GM19193 (cell line): ENCODE data around the gene ATXN1.

Experiments
- POLR2A ChIP-seq: IDR thresholded peaks from 4 replicates; pipeline ENCODE4 v1.6.1; 2011; ENCODE audit not compliant: insufficient read depth, insufficient read length; ENCODE audit errors: extremely low read depth

Gene ATXN1

DNA sequence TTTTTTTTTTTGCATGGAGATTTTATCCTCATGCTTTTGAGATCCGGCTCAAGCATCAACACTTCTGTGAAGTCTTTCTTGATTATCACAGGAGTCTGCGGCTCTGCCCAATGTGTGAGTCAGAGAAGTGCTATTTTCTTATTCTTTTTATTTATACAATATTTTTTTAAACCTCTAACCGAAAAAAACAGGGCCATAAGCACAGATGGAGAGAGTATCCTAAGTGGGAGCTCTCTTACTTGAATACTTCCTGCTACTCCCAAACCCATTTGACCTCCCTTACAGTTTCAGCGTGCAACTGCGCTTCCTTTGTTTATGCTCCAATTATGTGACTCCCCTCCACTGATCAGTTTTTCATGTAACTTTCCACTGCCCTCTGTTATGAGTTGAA is 8.7 kb upstream of the ATXN1 start:
- no peak for TF ChIP-seq POLR2A

DNA sequence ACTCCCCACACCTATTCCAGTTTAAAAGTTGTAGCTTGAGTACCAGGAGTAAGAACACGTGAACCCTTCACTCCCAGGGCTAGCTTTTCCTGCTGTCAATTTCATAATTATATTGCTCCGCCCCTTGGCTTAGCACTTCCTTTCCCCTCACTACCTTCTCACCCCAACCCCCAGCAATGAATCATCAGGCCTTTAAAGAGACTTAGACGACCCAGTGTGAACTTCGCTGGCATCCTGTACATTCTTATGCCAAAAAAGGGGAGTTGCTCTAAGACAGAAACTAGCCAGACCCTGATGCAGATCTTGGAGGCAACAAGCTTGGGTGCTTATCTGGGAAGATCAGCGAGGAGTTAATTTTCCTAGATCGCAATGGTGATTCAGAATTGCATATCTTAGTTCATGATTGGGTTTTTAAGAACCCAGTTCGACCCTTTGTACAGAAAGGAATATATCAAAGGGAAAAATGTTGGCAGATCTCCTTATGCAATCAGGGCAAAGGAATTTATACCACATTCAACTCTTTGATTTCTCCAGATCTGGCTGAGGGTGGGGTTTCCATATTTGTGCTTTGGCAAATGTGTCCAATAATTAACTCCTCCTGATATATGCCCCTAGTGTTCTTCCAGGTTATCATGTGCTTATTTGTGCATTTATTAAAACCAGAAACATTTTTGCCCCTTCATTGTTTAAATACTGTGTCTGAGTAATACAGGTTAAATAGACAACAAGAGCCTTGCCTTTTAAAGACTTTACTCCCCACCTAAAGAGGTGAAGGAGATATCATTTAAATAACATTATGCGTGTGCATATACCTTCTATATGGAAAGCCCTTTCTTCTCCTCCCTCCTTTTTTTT is 8.1 kb upstream of the ATXN1 start:
- TF ChIP-seq POLR2A, result no peak

DNA sequence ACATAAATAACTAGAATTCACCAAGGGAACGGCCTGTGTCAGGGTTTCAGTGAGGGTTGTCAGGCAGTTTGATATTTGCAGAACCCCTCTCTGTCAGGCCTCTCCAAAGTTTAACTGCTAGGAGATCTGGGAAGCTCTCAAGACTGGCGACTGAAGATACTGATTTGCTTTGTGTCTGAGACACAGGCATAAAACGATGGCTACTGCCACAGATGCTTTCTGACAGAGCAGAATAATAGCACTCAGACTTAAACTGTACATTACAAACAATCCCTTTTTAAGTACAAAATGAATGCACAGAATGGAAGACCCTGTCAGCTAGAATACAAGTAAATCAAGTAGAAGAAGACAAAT is 7.2 kb upstream of the ATXN1 start:
- no peak for TF ChIP-seq POLR2A

DNA sequence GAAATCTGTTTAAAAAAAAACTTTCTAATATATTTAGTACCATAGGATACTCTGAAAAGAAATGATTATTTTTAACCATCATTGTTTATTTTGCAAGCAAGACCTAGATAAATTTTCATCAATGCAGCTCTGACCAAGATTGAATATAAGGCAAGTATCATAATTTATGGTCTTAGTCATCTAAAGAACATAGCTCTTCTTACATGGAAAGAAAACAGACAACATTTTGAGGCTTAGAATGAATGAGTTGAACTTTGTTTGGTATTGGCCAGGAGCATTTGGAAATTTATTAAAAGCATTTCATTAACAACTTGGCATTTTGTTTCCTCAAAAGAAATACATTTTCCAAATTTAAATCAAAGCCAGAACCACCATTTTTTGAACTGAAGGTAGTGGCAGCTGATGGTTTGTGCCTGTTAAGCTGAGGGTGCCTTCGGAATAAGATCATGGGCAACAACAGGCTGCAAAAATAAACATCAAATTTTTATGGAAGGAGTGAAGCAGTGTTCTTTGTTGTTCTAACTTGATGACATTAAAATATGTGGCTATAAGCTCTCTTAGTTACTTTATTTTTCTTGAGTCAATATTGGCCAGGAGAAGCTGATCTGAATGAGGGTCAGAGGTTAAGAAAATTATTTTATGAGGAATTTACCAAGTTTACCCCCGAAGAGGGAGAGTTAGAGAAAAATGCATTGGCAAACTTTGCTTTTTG is 6.7 kb upstream of the ATXN1 start:
- TF ChIP-seq POLR2A, result no peak

DNA sequence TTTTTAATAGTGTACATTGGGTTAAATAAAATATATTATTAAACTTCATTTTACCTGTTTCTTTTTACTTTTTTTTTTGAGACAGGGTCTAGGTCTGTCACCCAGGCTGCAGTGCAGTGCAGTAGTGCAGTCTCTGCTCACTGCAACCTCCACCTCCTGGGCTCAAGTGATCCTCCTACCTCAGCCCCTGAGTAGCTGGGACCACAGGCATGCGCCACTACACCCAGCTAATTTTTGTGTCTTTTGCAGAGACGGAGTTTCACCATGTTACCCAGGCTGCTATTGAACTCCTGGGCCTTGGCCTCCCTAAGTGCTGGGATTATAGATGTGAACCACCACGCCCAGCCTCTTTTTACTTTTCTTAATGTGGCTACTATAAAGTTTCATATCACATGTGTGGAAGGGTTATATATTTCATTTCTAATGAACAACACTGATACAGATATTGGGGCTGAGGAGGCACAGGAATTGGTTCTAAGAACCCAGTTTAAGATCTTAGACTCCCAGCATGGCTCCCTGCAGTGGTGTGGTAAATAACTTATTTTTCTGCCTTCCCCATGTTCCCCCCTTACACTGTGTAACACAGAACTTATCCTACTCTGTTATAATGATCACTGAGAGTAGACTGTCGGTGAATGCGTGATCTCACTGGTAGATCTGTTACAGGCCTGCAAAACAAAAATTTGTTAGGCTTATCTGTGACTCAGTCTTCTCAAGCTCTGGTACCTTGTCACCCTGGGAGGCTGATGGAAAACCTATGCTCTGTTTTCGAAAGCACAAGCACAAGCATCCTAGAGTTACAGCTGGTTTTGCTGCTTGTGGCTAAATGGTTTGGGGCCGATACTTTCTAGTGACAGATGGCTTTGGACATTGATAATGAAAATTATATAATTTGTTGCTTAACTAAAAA is 5.8 kb upstream of the ATXN1 start:
- TF ChIP-seq POLR2A, result no peak

DNA sequence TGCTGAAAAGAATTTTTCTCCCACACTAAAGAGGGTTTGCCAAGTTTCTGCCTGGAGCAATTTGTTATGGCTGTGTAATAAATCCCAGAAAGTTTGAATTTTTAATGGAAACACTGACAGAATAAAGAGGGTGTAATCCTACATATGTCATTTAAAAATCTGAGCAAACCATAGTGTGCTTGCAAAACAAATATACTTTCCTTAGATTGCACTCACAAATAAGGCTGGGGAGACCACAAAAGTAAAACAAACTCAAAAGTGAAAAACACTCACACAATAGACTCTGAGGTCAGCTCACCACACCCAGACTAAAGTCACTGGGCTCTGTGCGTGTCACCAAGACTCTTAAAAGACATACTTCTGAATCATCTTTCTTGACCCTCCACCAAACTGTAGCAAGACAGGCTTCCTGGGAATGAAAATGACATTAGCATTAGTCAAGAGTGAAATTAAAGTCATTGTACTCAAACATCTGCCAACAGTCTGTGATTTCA is 4.8 kb upstream of the ATXN1 start:
- no peak for TF ChIP-seq POLR2A

DNA sequence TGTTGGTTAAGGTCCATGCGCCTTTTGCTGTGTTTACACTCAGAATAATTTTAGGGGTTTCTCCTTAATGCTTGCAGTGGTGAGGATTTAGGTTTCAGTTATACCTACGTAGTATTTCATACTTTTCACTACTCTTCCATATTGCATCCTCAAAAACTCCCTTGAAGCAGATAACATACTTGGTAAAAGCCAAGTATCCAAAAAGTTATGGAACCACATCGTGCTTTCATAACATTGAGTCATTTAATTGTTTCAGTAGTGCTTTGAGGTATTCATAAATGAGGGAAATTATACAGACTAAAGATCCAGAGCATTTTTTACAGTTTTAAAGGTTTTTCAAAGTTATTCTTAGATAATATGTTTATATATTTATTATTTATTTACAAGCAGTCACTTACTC is 4.0 kb upstream of the ATXN1 start:
- TF ChIP-seq POLR2A, result no peak

DNA sequence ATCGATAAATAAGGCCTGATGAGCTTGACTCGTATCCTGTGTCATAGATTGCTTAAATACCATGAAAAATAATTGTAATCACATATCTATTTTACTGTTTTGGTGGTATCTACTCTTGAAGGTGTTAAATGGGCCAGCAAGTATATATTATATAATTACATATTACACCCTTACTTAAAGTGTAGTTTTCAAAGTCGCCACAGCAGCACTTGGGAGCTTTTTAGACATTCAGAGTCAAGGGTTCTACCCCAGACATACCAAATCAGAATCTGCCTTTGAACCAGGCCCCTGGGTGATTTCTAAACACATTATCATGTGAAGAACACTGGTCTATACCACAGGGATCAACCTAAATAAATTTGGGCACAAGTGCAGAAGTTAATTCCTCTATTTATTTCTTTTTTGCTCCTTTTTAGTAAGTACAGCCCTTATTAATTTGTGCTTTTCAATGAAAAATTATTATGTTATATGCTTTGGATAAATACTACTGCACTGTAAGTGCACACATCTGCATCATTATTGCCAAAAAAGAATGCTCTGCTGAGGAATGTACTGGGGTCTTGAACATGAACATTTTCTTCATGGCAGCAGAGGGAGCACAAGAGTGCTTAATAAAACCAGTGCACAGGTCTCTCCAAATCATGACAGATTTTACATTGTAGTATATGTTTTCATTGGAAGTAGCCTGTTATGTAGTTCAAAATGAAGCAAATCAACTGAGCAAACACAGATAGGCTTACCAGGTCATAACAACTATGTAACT is 3.1 kb upstream of the ATXN1 start:
- TF ChIP-seq POLR2A, result no peak

DNA sequence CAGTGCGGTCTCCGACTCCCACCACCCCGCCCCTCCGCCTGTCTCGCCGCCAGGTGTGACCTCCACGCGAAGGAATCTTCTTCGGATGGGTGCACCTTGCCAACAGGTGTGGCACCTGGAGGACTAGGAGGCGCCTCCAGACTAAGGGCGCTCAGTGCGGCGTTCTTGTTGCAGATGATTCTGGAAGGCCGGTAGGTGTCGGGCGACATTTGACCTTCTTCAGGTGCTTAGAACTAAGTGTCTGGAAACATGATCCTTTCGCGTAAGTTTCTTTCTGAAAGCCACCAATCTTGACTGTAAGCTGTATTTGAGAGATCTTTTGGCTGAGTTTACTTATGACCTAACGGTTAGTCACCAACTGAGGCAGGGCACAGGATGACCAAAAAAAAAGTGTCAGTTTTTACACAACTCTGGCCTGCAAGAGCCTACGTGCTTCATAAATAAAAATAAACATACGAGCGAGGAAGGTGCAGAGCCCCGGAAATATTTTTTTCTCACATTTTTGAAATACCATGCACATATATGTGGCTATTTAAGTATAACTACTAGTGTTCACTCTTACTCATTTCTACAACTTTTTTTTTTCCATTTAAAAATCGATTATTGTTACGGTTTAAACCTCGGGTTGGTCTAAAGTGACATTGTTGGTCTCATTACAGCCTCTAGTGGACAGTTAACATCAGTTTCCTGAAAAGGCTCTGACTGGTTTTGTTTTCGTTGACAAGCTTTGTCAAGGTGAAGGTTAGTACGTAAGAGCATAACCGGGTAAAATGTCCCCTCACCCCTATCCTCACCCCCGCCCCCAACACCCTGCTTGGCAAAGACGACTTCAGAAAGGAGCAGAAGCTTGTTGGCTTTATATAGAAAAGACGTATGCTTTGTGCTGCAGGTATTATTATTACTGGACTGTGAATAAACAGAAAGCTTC is 1.6 kb upstream of the ATXN1 start:
- TF ChIP-seq POLR2A, result no peak

DNA sequence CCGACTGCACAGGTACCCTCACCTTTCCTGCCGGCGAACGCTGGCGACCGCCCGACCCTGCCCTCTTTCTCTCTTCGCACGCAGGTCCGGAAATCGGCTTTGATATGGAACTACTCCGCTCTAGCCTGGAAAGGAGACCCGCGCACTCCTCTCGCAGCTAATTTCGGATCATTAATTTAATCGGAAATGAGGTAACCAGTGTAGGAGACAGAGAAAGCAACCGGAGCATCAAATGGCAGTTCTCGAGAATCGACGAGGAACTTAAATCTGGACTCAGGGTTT is 949 bp upstream of the ATXN1 start:
- no peak for TF ChIP-seq POLR2A

DNA sequence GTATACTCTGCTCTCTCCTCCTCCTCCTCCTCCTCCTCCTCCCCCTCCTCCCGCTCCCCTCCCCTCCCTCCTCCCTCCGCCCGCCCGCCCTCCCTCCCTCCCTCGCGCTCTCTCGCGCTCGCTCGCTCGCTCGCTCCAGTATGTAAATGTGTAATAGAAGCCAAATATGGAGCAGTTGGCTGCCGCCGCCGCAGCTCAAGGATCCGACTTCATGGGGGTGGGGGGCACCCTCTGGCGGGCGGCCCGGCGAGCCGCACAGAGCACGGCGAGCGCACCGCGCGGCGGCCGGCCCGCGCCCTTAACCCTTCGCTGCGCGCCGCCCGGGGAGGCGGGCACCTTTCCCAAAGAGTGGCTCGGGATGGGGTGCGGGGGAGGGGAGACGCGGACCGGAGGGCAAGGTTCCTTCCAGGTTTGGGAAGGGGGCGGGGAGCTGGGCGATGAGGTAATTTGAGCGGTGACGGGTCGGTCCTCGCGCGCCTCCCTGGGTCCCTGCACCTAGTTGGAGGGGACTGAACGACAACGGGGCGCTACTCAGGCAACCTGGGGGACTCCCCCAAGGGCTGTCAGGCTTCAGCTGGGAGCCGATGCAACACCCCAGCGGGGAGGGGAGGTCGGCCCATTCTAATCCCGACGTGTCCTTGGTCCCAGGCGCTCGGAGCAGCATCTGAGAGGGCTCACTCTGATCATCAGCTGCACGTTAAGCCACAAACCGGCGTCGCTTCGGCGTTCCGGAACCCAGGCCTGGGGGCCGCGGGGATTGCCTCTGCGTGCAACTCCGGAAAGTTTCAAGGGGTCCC is 409 bp upstream of the ATXN1 start:
- TF ChIP-seq POLR2A, result peak; percentile 58

DNA sequence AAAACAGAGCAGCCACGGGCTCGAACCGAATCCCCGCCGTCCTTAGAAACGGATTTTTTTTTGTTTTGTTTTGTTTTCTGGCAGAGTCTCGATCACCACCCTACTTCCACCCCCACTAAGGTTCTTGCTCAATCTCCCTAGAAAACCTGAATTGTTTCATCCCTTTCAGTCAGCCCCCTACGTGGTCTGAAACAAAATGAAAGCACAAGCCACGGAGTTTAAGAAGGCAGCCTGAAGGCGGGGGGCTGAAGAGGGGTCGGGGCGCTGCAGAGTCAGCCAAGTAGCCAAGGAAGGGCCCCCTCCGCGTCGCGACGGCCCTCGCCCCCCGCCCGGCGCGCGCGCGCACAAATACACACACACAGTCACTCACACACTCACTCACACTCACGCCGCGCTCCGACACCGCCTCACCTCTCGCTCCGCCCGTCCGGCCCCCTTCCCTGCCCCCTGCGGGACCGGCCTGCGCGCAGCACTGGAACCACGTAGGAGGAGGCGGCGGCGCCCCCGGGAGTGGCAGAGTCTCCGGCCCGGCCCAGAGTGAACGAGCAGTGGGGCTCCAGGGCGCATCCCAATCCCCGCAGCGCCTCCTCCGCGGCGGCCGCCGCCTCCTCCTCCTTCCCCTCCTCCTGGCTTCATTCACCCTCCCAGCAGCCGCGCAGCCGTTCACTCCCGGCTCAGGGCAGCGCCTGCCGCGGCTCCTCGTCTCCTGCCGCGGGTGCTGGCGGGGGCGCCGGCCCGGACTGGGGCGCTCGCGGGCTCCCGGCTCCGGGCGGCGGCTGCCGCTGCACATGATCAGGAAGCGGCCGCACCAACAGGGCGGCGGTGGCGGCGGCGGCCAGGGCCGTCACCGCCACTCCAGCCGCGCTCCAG is 1.4 kb downstream of the ATXN1 start:
- TF ChIP-seq POLR2A, result peak; percentile 59
